Upper lobe of left lung (tissue), 6 donors: ENCODE measurements around the gene SHISA5. TPM values are rescaled to one million over a fixed set of nuclear protein-coding genes. Genes with fewer than 3 reads are reported as not detected.

Experiments
- ATAC-seq, 2 donors: fragments of 200-7000 bp; cut with Tn5 transposase; one replicate each; pipeline ENCODE4 v1.9.1; 2022; ENCODE audit warnings: mild to moderate bottlenecking in 2 of 2, moderate library complexity in 2 of 2; ENCODE audit not compliant: low FRiP score in 2 of 2
- DNase-seq, 2 donors: peaks; one replicate each; pipeline ENCODE4 v3.0.0-alpha.2; 2019 to 2020
- H3K27ac ChIP-seq, 4 donors: fragments of 200-600 bp; sonication (generic); one replicate each; pipeline ENCODE4 v1.5.1; 2016 to 2019
- H3K27me3 ChIP-seq, 4 donors: fragments of 200-600 bp; sonication (generic); one replicate each; pipeline ENCODE4 v1.5.1; 2017 to 2019
- H3K36me3 ChIP-seq, 4 donors: fragments of 200-600 bp; sonication (generic); one replicate each; pipeline ENCODE4 v1.5.1; 2016 to 2019
- H3K4me1 ChIP-seq, 4 donors: fragments of 200-600 bp; sonication (generic); one replicate each; pipeline ENCODE4 v1.5.1; 2018 to 2019
- H3K4me3 ChIP-seq, 4 donors: fragments of 200-600 bp; sonication (generic); one replicate each; pipeline ENCODE4 v1.5.1; 2017 to 2019; ENCODE audit warnings: mild to moderate bottlenecking in 2 of 4, moderate library complexity in 1 of 4
- H3K9me3 ChIP-seq, 4 donors: fragments of 200-600 bp; sonication (generic); one replicate each; pipeline ENCODE4 v1.5.1; 2018 to 2019
- EP300 ChIP-seq, 4 donors: sonication (generic); formaldehyde crosslinking; IDR thresholded peaks; one replicate each; pipeline ENCODE4 v1.5.1; 2017; ENCODE audit warnings: antibody characterized with exemption in 4 of 4, control low read depth in 2 of 4
- POLR2A ChIP-seq, 4 donors: fragments of 450-650 bp; IDR thresholded peaks; one replicate each; pipeline ENCODE4 v1.5.1; 2016 to 2017; ENCODE audit warnings: antibody characterized with exemption in 4 of 4, mild to moderate bottlenecking in 2 of 4
- POLR2AphosphoS5 ChIP-seq, 2 donors: sonication (generic); formaldehyde crosslinking; IDR thresholded peaks; one replicate each; pipeline ENCODE4 v1.5.1; 2017; ENCODE audit warnings: antibody characterized with exemption in 2 of 2
- WGBS, 2 donors: methylation state at CpG; one replicate each; pipeline ENCODE4 v1.1.5; 2017 to 2018; 5-methylcytosine and 5-hydroxymethylcytosine counted together
- total RNA-seq, 6 donors: library from RNA; depleted of rRNA in 4 of 6; stranded (reverse); fragments of >200 nt in 4 of 6; gene quantifications; one replicate each; pipeline versions ENCODE4 v1.1.0 to v1.2.1, GENCODE V29; 2016 to 2021
- TF ChIP-seq, protein P1 (sequence below), 6 experiments: fragments of 450-650 bp in 4 of 6; fragments of 200-600 bp in 2 of 6; sonication (generic) in 2 of 6; IDR thresholded peaks; one replicate each; pipeline ENCODE4 v1.5.1; 2016 to 2019; ENCODE audit warnings: antibody characterized with exemption in 6 of 6
- donor health status: DM: no; HTN: no; CAD: no; lungs with moderate emphysema.
- donor health status: DM: no; HTN: yes; CAD: no; lungs with severe emphysema.

The SHISA5 gene
- total RNA-seq, 6 donors from 2014 or later, result 67.1 to 228 (median 148) TPM

DNA sequence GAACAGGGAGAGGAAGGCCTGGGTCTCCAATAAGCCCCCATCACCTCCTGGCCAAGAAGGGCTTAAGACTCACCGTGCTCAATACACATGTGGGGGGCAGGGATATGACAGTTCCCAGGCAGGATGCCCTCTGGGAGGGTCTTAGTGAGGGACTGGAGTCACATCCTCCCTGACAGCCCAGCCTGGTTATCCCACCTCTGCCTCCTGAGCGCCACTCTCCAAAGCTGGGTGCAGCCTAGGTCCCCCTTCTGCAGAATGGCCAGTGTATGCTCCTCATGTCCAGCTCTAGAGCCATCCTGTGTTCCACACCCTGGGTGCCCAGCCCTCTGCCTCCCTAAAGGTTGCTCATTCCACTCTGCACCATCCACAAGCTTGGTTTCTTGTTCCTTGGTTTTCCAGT lies 1.2 kb upstream of the SHISA5 start:
- Histone ChIP-seq H3K27ac (peak overlapping the region; percentile 91 to 96 (median 94)), H3K27me3 (no peaks in the 10 kb centered on the region), H3K4me3 (no peak overlapping the region), H3K4me1 (peaks cover 18 to 49% (median 28%) of the 10 kb centered on the region in 4 donors), H3K9me3 (no peaks in the 10 kb centered on the region), H3K36me3 (peaks cover 0 to 8% (median 4%) of the 10 kb centered on the region in 4 donors)
- 78 to 90% methylated on average over 2 of the region's 2 CpGs for WGBS, 2 donors
- TF ChIP-seq EP300 (IDR thresholded peaks at IDR 0.05) (no peak), POLR2AphosphoS5 (IDR thresholded peaks at IDR 0.05) (no peak), POLR2A (IDR thresholded peaks at IDR 0.05) (no peak)
- TF ChIP-seq, protein P1, sequence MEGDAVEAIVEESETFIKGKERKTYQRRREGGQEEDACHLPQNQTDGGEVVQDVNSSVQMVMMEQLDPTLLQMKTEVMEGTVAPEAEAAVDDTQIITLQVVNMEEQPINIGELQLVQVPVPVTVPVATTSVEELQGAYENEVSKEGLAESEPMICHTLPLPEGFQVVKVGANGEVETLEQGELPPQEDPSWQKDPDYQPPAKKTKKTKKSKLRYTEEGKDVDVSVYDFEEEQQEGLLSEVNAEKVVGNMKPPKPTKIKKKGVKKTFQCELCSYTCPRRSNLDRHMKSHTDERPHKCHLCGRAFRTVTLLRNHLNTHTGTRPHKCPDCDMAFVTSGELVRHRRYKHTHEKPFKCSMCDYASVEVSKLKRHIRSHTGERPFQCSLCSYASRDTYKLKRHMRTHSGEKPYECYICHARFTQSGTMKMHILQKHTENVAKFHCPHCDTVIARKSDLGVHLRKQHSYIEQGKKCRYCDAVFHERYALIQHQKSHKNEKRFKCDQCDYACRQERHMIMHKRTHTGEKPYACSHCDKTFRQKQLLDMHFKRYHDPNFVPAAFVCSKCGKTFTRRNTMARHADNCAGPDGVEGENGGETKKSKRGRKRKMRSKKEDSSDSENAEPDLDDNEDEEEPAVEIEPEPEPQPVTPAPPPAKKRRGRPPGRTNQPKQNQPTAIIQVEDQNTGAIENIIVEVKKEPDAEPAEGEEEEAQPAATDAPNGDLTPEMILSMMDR (IDR thresholded peaks at IDR 0.05), result no peak
- ATAC-seq (no peak), DNase-seq (no peak)

GRCh38 chr3:48503401-48504050 lies 448 bp downstream of the SHISA5 start:
- ATAC-seq (peak in 1 of 2 donors; percentile 74), DNase-seq (peak in 1 of 2 donors; percentile 53)
- H3K4me3 ChIP-seq, result peak overlapping the region; percentile 31 to 94 (median 74)
- peaks cover 18 to 49% (median 28%) of the 10 kb centered on the region in 4 donors for H3K4me1 ChIP-seq
- H3K27ac ChIP-seq, result peak overlapping the region; percentile 91 to 96 (median 94)
- 10 to 16% methylated on average over 8 to 14 of the region's 26 CpGs for WGBS, 2 donors
- H3K36me3 ChIP-seq, result peaks cover 0 to 16% (median 6%) of the 10 kb centered on the region in 4 donors
- H3K9me3 ChIP-seq, result no peaks in the 10 kb centered on the region
- H3K27me3 ChIP-seq, result no peaks in the 10 kb centered on the region
- TF ChIP-seq POLR2A (IDR thresholded peaks at IDR 0.05), result peak in 1 of 4 donors; percentile 22
- no peak for TF ChIP-seq EP300 (IDR thresholded peaks at IDR 0.05)
- TF ChIP-seq POLR2AphosphoS5 (IDR thresholded peaks at IDR 0.05), result peak in 1 of 2 donors; percentile 20
- TF ChIP-seq, protein P1 (IDR thresholded peaks at IDR 0.05), result peak in 1 of 6 experiments; percentile 4

GRCh38 chr3:48502728-48503168 lies 1.2 kb downstream of the SHISA5 start:
- Histone ChIP-seq H3K9me3 (no peaks in the 10 kb centered on the region), H3K27me3 (no peaks in the 10 kb centered on the region), H3K36me3 (peaks cover 0 to 23% (median 10%) of the 10 kb centered on the region in 4 donors), H3K4me3 (peak overlapping the region in 3 of 4 donors; percentile 68 to 94 (median 80)), H3K27ac (peak overlapping the region; percentile 91 to 96 (median 94)), H3K4me1 (peaks cover 18 to 47% (median 27%) of the 10 kb centered on the region in 4 donors)
- WGBS, 2 donors, result 55 to 61% methylated on average over 5 to 6 of the region's 6 CpGs
- no peak for DNase-seq
- TF ChIP-seq, protein P1 (IDR thresholded peaks at IDR 0.05), result no peak
- no peak for TF ChIP-seq POLR2A (IDR thresholded peaks at IDR 0.05)
- TF ChIP-seq POLR2AphosphoS5 (IDR thresholded peaks at IDR 0.05), result no peak
- no peak for TF ChIP-seq EP300 (IDR thresholded peaks at IDR 0.05)
- ATAC-seq, result no peak

GRCh38 chr3:48502121-48502520 lies 1.9 kb downstream of the SHISA5 start:
- H3K27ac ChIP-seq, result peak overlapping the region in 2 of 4 donors; percentile 93 to 94
- ATAC-seq, result no peak
- H3K27me3 ChIP-seq, result no peaks in the 10 kb centered on the region
- TF ChIP-seq POLR2AphosphoS5 (IDR thresholded peaks at IDR 0.05), result no peak
- no peak for DNase-seq
- peaks cover 18 to 40% (median 24%) of the 10 kb centered on the region in 4 donors for H3K4me1 ChIP-seq
- H3K4me3 ChIP-seq, result no peak overlapping the region
- 85 to 89% methylated on average over 5 of the region's 5 CpGs for WGBS, 2 donors
- H3K36me3 ChIP-seq, result peaks cover 0 to 29% (median 12%) of the 10 kb centered on the region in 4 donors
- no peaks in the 10 kb centered on the region for H3K9me3 ChIP-seq

DNA sequence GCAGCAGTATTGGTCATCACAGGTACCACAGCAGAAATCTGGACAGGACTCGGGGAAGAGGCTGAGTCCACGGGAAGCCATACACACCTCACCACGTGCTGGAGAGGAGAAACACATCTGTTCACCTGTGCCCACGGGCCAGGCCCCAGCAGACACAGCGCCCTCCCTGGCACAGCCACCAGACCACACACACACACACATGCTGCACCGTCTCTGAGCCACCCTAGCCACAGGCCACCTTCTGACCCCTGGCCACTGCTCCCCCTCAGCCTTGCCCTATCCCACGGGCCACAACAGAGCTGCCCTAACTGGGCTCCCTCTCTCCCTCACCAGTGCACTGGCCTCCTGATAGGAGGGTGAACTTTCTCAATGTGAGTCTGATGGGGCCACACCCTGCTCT lies 2.8 kb downstream of the SHISA5 start:
- Histone ChIP-seq H3K9me3 (no peaks in the 10 kb centered on the region), H3K4me3 (no peak overlapping the region), H3K4me1 (peaks cover 18 to 40% (median 24%) of the 10 kb centered on the region in 4 donors), H3K36me3 (peaks cover 0 to 39% (median 14%) of the 10 kb centered on the region in 4 donors), H3K27me3 (no peaks in the 10 kb centered on the region), H3K27ac (no peak overlapping the region)
- ATAC-seq (peak in 1 of 2 donors; percentile 6), DNase-seq (no peak)
- 81 to 94% methylated on average over 5 to 7 of the region's 7 CpGs for WGBS, 2 donors
- TF ChIP-seq, protein P1 (IDR thresholded peaks at IDR 0.05), result no peak
- TF ChIP-seq EP300 (IDR thresholded peaks at IDR 0.05) (no peak), POLR2AphosphoS5 (IDR thresholded peaks at IDR 0.05) (no peak)
